Ishikawa (cell line): ENCODE results near the gene CHCHD6.

ENCODE experiments used
- CEBPB ChIP-seq: IDR thresholded peaks from 2 replicates; pipeline ENCODE4 v1.6.1; 2012
- TEAD4 ChIP-seq: IDR thresholded peaks from 2 replicates; pipeline ENCODE4 v1.6.1; 2012
- TF ChIP-seq, protein P1 (sequence below): IDR thresholded peaks from 2 replicates; pipeline ENCODE4 v1.6.1; 2012; ENCODE audit warnings: low read depth, mild to moderate bottlenecking

DNA sequence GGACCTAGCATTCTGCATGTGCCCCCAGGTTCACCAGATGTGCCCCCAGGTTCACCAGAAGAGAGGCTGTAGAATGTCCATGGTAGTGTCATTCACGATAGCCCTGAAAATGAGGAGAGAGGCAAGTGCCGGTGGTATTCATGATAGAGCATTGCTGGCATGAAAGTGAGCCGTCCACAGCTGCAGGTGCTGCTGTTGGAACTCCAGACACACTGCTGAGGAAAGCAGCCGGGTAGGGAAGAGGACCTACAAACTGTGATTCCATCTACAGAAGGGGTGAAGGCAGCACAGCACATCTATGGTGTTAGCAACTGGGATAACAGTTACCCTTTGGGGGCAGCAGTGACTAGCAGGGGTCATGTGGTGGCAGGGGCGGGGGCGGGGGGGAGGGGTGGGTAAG is 153.9 kb downstream of the CHCHD6 start:
- TF ChIP-seq, protein P1, sequence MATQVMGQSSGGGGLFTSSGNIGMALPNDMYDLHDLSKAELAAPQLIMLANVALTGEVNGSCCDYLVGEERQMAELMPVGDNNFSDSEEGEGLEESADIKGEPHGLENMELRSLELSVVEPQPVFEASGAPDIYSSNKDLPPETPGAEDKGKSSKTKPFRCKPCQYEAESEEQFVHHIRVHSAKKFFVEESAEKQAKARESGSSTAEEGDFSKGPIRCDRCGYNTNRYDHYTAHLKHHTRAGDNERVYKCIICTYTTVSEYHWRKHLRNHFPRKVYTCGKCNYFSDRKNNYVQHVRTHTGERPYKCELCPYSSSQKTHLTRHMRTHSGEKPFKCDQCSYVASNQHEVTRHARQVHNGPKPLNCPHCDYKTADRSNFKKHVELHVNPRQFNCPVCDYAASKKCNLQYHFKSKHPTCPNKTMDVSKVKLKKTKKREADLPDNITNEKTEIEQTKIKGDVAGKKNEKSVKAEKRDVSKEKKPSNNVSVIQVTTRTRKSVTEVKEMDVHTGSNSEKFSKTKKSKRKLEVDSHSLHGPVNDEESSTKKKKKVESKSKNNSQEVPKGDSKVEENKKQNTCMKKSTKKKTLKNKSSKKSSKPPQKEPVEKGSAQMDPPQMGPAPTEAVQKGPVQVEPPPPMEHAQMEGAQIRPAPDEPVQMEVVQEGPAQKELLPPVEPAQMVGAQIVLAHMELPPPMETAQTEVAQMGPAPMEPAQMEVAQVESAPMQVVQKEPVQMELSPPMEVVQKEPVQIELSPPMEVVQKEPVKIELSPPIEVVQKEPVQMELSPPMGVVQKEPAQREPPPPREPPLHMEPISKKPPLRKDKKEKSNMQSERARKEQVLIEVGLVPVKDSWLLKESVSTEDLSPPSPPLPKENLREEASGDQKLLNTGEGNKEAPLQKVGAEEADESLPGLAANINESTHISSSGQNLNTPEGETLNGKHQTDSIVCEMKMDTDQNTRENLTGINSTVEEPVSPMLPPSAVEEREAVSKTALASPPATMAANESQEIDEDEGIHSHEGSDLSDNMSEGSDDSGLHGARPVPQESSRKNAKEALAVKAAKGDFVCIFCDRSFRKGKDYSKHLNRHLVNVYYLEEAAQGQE: no peak
- no peak for TF ChIP-seq CEBPB
- no peak for TF ChIP-seq TEAD4
